HuH-7.5 (cell line): ENCODE measurements around the gene TMEM63A.

ENCODE experiments used
- DNase-seq: peaks from one replicate; pipeline ENCODE4 v3.0.0; 2011; ENCODE audit warnings: low spot score

TMEM63A gene

DNA sequence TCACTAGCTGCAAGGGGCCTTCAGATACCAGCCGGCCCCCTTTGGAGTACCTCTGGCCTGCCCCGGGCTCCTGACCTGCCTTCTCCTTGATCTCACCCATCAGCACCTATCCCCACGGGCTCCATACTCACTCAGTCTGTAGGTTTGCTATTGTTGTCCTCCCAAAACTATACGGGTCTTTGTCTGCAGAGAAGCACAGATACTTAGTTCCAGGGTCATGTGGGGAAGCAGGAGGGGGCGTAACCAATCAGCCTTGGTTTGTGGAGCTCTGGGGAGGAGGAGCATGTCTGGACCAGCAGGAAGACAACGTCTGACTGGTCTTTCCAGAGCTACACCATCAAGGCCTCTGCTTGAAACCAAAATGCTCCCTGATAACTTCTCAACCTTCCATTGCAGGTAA lies 15.2 kb downstream of the TMEM63A start:
- no peak for DNase-seq

- no peak for DNase-seq
Measured at GRCh38 chr1:225866061-225866837, 15.9 kb downstream of the TMEM63A start.

- no peak for DNase-seq
Measured at GRCh38 chr1:225865514-225865913, 16.7 kb downstream of the TMEM63A start.

GRCh38 chr1:225863167-225863566 lies 19.0 kb downstream of the TMEM63A start:
- DNase-seq, result no peak

GRCh38 chr1:225862581-225862950 lies 19.6 kb downstream of the TMEM63A start:
- no peak for DNase-seq

- no peak for DNase-seq
Measured at GRCh38 chr1:225861834-225862580, 20.2 kb downstream of the TMEM63A start.

DNA sequence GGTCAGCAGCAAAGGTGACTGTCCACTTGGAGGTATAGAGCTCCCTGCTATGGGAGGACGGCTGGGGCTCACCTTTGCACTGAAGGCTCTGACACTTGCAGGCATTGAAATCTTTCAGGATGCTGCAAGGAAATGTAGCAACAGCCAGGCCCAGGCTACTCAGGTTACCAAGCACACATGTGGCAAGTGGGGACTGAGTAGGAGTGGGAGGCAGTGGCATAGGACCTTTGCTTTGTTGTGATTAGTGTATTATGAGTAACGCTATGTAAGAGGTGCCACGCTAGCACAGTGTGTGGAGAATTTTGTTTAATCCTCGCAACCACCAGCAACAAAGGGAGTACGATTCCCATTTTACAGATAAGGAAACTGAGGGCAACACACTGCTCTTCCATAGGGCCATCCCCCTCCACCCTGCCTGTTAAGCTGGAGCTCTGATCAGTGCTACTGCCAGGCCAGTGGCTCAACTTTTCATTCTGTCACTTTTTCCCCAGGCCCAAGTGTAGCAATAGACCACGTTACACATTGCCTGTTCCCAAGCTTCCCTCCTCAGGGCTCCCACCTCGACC lies 21.2 kb downstream of the TMEM63A start:
- no peak for DNase-seq

DNA sequence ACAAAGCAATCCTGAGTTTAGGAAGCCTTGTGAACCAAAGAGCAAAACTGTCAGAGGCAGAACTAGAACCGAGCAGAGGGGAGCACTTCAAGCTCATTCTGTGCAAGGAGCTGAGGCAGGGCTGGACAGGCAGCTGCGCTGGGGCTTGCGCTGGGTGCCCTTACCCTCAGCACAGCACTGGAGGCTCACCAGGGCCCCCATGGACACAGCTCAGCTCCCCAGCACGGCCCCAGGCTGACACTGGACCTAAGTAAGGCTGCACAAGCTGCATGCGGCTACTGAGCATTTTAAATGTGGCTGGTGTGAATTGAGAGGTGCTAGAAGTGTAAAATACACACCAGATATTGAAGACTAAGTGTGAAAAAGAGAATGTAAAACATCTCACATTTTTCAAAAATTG lies 22.1 kb downstream of the TMEM63A start:
- DNase-seq, result no peak

- no peak for DNase-seq
Measured at GRCh38 chr1:225859151-225859550, 23.0 kb downstream of the TMEM63A start.

DNA sequence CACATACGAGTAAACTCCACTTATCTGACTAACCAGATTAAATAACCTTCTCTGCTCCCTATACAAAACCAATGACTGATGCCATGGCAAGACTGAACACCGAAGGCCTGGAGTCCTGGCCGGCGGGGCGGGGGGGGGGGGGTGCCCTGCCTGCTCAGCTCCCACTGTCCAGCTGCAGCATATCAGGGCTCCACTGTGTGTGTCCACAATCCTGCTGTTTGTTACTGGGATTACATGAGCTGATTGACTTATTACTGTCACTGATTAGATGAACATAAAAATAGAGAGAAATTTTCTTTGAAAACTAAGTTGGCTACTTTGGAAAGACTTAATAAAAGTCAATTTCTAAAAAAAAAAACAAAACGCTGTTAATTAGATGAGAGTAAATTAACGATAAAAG lies 24.9 kb downstream of the TMEM63A start:
- DNase-seq, result no peak

DNA sequence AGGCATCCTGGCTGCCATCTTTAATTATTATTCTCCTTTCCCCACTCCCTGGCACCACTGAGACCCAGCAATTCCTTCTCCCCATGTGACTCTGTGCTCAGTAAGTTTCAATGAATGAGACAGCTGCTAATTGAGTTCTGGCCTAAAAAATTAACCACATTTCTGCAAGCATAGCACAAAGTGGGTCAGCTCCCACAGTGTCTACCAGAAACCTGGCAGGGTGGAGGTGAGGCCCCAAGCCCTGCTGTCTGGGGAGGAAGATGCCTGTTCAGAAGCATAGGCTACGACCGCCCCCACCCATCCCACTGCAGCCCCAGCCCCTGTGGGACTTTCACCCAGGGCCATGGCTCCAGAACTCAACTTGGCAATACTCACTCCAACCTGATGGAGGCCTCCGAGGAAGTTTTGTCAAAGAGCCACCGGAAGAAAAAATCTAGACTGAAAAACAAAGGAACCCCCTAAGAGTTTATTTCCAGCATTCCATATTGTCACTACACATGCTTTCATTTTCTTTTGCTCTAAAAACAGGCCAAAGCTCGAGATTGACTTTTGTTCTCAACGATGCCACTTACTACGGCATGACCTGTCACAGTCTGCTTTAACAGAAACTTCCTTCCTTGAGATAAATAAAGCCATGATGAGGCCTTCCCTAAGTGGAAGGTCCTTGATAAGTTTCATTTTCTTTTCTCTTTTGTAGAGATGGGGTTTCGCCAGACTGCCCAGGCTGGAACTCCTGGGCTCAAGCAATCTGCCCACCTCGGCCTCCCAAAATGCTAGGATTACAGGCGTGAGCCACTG lies 26.5 kb downstream of the TMEM63A start:
- DNase-seq, result no peak

DNA sequence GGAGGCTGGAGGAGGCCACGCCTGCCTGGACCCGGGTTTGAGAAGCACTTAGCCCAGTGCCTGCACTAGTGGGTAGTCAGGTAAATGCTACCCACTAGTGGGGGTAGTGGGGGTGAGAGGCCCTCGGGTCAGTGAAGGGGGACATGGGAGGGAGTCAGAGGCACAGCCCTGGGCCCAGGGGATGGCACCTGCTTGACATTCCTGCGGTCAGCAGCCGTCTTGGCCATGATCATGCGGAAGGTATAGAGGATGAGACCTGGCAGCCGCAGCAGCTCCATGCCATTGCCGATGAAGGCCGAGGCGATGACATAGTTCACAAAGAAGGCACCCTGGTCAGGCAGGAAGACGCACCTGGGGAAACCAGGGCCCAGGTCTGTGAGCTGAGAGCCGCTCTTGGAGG lies 28.7 kb downstream of the TMEM63A start:
- DNase-seq, result no peak

DNA sequence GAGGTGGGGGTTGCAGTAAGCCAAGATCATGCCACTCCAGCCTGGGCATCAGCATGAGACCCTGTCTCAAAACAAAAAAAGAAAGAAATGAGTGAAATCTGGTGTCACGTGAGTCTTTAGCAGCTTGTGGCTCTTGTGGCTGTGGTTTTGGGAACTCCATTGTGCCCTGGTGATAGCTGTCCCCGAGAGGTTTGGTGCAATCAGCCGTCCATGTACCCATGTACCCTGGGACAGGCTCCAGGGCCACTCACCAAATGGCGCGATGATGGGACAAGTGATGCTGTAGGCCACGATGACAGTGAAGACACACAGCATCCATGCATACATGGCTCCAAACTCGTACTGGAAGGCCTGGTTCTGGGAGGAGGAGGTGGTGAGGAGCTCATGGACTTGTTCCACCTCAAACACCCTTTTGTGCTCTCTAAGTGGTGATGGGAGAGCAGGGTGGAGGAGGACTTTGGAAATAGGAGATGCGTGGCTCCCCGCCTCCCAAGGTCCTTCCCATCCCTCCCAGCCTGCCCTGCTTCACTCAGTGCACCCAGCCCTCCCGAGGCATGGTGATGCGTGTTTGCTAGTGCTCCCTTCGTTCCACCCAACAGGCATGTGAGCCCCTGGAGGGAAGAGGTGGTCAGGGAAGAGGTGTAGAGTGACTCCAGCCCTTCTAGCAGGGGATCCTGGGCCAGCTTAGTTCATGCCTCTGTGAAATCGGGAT lies 29.6 kb downstream of the TMEM63A start:
- DNase-seq, result no peak

GRCh38 chr1:225851805-225852204 lies 30.4 kb downstream of the TMEM63A start:
- no peak for DNase-seq

DNA sequence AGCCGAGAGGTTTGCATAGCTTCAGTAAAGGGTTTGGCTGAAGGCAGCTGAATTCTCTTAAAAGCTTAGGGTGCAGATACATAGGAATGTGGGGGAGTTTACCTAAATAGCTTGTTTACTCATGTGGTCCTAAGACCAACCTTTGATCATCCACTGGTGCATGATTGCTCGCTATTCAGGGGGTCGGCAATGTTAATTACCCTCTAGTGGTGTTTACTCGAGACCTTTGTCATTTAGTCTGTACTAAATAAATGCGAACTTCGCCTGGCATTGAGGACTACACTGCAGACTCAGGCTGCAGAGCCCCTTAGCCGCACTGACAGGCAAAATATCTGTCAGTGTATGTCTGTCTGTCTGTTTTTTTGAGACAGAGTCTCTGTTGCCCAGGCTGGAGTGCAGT lies 31.8 kb downstream of the TMEM63A start:
- no peak for DNase-seq

DNA sequence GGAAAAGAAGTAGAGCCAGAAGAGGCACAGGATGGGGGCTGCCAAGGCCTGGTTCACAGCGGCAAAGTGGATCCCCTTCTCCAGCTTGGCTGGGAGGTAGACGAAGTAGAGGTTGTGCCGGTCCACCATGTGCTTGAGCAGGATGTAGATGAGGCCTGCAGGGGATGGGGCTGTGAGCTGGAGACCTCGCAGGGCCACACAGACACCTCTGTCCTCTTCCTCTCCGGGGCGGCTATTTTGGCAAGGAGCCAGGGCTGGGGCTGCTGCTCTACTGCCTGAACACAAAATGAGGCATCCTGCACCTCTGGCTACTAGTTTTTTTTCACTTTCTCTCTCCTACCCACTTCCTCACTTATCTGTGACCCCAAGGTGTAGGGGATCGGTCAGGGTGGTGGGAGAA lies 32.3 kb downstream of the TMEM63A start:
- no peak for DNase-seq

- no peak for DNase-seq
Measured at GRCh38 chr1:225848030-225848955, 33.9 kb downstream of the TMEM63A start.

GRCh38 chr1:225847610-225848009 lies 34.6 kb downstream of the TMEM63A start:
- no peak for DNase-seq

DNA sequence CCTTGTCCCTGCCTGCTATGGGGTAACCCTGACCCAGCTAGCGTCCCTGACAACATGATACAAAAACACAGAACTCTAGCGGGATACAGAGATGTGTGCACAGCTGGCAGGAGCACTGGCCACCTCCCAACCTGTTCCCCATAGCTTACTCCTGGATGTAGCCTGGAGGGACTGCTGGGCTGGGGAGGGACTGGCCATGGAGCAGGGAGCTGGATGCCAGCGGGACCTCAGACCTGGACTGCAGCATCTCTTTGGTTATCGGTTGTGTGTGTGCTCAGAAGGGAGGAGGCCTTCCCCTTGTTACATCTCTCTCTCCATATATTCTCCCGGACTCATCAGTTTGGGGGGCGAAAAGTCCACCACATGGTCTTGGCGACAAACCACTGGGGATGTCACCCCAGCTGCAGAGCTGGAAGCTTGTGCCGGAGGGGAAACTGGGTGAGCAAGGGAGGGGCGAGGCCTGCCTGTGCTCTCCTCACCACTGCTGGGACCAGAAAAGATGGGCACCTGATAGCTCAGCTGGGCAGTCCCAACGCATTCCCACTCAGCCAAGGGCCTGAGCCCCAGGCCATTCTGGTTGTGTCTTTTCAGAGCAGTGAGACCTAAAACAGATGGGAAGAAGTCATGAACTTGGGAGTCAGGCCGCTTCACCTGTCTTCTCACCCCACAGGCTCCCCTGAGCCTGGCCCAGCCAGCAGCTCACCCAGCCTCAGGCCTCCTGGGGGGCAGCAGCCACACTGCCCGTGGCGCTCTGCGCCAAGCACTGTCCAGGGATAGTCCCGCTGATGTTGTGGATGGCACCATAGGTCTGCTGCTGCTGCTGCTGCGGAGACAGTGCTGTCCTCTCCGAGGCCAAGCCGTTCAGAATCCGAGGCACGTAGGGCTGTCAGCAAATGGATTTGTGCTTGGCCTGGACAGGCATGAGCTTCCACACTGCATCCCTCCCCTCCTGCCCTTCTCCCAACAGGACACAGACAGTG lies 35.6 kb downstream of the TMEM63A start:
- no peak for DNase-seq
